ENCODE results near the gene STAM2.
"Not testable (repeated sequence)": the region's sequence is repeated elsewhere in the genome, so short reads cannot be mapped to it uniquely, and the experiment has no call there.

The STAM2 gene

DNA sequence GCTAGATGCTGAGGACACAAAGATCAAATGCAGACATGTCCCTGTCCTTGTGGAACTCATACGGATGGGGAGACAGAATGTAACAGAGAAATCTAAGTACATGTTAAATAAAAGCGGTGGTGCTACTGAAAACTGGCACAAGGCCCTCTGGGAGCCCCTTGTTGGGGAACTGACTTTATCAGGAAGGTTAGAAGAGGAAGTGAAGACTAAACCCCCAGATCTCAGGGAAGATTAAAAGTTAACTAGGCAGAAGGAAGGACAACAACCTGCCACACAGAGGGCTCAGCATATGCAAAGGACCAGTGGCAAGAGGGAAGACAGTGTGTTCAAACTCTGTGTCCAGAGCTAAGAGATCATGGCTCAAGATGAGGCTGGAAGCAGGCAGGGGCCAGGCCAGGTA, 81.5 kb downstream of the STAM2 start:
- H2AFZ ChIP-seq (ENCODE audit: low read length) = no peak overlapping the region
- H4K20me1 ChIP-seq (ENCODE audit: insufficient read depth, low read length) = no peaks in the 10 kb centered on the region
- H3K4me2 ChIP-seq (ENCODE audit: low read depth, low read length) = no peak overlapping the region
- no peaks in the 10 kb centered on the region for H3K4me1 ChIP-seq (ENCODE audit: low read length)
- H3K27ac ChIP-seq (ENCODE audit: low read length) = no peak overlapping the region
- no peak overlapping the region for H3K4me3 ChIP-seq (ENCODE audit: low read length)
- H3K79me2 ChIP-seq (ENCODE audit: low read length) = no peaks in the 10 kb centered on the region
- H3K9ac ChIP-seq (ENCODE audit: low read length) = no peak overlapping the region
- no peak for DNase-seq
- no peaks in the 10 kb centered on the region for H3K36me3 ChIP-seq (replicated peaks; ENCODE audit: insufficient read depth, low read length)
- H3K27me3 ChIP-seq (replicated peaks; ENCODE audit: insufficient read depth, low read length) = no peaks in the 10 kb centered on the region
- TF ChIP-seq EZH2phosphoT487 (IDR thresholded peaks at IDR 0.05; ENCODE audit: low read length) (no peak), EZH2 (optimal IDR thresholded peaks at IDR 0.05; ENCODE audit: low read depth, low read length) (no peak)
- TF ChIP-seq, protein P1, sequence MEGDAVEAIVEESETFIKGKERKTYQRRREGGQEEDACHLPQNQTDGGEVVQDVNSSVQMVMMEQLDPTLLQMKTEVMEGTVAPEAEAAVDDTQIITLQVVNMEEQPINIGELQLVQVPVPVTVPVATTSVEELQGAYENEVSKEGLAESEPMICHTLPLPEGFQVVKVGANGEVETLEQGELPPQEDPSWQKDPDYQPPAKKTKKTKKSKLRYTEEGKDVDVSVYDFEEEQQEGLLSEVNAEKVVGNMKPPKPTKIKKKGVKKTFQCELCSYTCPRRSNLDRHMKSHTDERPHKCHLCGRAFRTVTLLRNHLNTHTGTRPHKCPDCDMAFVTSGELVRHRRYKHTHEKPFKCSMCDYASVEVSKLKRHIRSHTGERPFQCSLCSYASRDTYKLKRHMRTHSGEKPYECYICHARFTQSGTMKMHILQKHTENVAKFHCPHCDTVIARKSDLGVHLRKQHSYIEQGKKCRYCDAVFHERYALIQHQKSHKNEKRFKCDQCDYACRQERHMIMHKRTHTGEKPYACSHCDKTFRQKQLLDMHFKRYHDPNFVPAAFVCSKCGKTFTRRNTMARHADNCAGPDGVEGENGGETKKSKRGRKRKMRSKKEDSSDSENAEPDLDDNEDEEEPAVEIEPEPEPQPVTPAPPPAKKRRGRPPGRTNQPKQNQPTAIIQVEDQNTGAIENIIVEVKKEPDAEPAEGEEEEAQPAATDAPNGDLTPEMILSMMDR (IDR thresholded peaks at IDR 0.05; ENCODE audit: low read length) = no peak
- H3K9me2 ChIP-seq (replicated peaks; ENCODE audit: insufficient read depth, low read length) = no peaks in the 10 kb centered on the region
- H3K9me3 ChIP-seq (replicated peaks; ENCODE audit: insufficient read depth, low read length) = no peaks in the 10 kb centered on the region
- H3F3A ChIP-seq (ENCODE audit: insufficient read depth, low read length) = no peaks in the 10 kb centered on the region

- no peaks in the 10 kb centered on the region for H3K79me2 ChIP-seq (ENCODE audit: low read length)
- no peak overlapping the region for H2AFZ ChIP-seq (ENCODE audit: low read length)
- no peak overlapping the region for H3K4me3 ChIP-seq (ENCODE audit: low read length)
- no peaks in the 10 kb centered on the region for H3K36me3 ChIP-seq (replicated peaks; ENCODE audit: insufficient read depth, low read length)
- H3K9me2 ChIP-seq (replicated peaks; ENCODE audit: insufficient read depth, low read length) = no peaks in the 10 kb centered on the region
- TF ChIP-seq, protein P1 (IDR thresholded peaks at IDR 0.05; ENCODE audit: low read length) = no peak
- TF ChIP-seq EZH2phosphoT487 (IDR thresholded peaks at IDR 0.05; ENCODE audit: low read length) (no peak), EZH2 (optimal IDR thresholded peaks at IDR 0.05; ENCODE audit: low read depth, low read length) (no peak)
- no peak overlapping the region for H3K27ac ChIP-seq (ENCODE audit: low read length)
- H3F3A ChIP-seq (ENCODE audit: insufficient read depth, low read length) = no peaks in the 10 kb centered on the region
- no peak for DNase-seq
- no peak overlapping the region for H3K9ac ChIP-seq (ENCODE audit: low read length)
- no peaks in the 10 kb centered on the region for H4K20me1 ChIP-seq (ENCODE audit: insufficient read depth, low read length)
- H3K4me2 ChIP-seq (ENCODE audit: low read depth, low read length) = no peak overlapping the region
- H3K9me3 ChIP-seq (replicated peaks; ENCODE audit: insufficient read depth, low read length) = no peaks in the 10 kb centered on the region
- H3K27me3 ChIP-seq (replicated peaks; ENCODE audit: insufficient read depth, low read length) = no peaks in the 10 kb centered on the region
- no peaks in the 10 kb centered on the region for H3K4me1 ChIP-seq (ENCODE audit: low read length)
Observed at GRCh38 chr2:152093464-152093863, 82.1 kb downstream of the STAM2 start.

- TF ChIP-seq EZH2phosphoT487 (IDR thresholded peaks at IDR 0.05; ENCODE audit: low read length) (no peak), EZH2 (optimal IDR thresholded peaks at IDR 0.05; ENCODE audit: low read depth, low read length) (no peak)
- TF ChIP-seq, protein P1 (IDR thresholded peaks at IDR 0.05; ENCODE audit: low read length) = no peak
- H3K4me1 ChIP-seq (ENCODE audit: low read length) = no peaks in the 10 kb centered on the region
Observed at GRCh38 chr2:152092095-152092494, 83.5 kb downstream of the STAM2 start.

DNA sequence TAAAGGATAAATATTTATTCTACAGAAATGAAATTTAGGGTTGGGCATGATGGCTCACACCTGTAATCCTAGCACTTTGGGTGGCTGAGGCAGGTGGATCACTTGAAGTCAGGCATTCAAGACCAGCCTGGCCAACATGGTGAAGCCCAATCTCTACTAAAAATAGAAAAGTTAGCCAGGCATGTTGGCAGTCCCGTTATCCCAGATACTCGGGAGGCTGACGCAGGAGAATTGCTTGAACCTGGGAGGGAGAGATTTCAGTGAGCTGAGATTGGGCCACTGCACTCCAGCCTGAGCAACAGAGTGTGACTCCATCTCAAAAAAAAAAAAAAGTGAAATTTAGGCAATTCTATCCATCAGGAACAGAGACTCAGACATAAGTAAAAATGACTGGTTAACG, 84.8 kb downstream of the STAM2 start:
- not testable (repeated sequence) for H3K36me3 ChIP-seq (replicated peaks; ENCODE audit: insufficient read depth, low read length); H3K27ac ChIP-seq (ENCODE audit: low read length); DNase-seq; H3K4me2 ChIP-seq (ENCODE audit: low read depth, low read length); H3K4me1 ChIP-seq (ENCODE audit: low read length); H3K79me2 ChIP-seq (ENCODE audit: low read length); H3K4me3 ChIP-seq (ENCODE audit: low read length); H3K9me2 ChIP-seq (replicated peaks; ENCODE audit: insufficient read depth, low read length); H3K9ac ChIP-seq (ENCODE audit: low read length); H3F3A ChIP-seq (ENCODE audit: insufficient read depth, low read length); H3K27me3 ChIP-seq (replicated peaks; ENCODE audit: insufficient read depth, low read length); H3K9me3 ChIP-seq (replicated peaks; ENCODE audit: insufficient read depth, low read length); H4K20me1 ChIP-seq (ENCODE audit: insufficient read depth, low read length); H2AFZ ChIP-seq (ENCODE audit: low read length)

More at GRCh38 chr2:152092095-152092494, 83.5 kb downstream of the STAM2 start:
- H3K9ac ChIP-seq (ENCODE audit: low read length) = no peak overlapping the region
- no peak for DNase-seq
- no peak overlapping the region for H2AFZ ChIP-seq (ENCODE audit: low read length)
- H3F3A ChIP-seq (ENCODE audit: insufficient read depth, low read length) = no peaks in the 10 kb centered on the region
- no peak overlapping the region for H3K4me2 ChIP-seq (ENCODE audit: low read depth, low read length)
- no peaks in the 10 kb centered on the region for H4K20me1 ChIP-seq (ENCODE audit: insufficient read depth, low read length)
- H3K79me2 ChIP-seq (ENCODE audit: low read length) = no peaks in the 10 kb centered on the region
- H3K36me3 ChIP-seq (replicated peaks; ENCODE audit: insufficient read depth, low read length) = no peaks in the 10 kb centered on the region
- H3K27me3 ChIP-seq (replicated peaks; ENCODE audit: insufficient read depth, low read length) = no peaks in the 10 kb centered on the region
- no peak overlapping the region for H3K27ac ChIP-seq (ENCODE audit: low read length)
- H3K4me3 ChIP-seq (ENCODE audit: low read length) = no peak overlapping the region
- H3K9me3 ChIP-seq (replicated peaks; ENCODE audit: insufficient read depth, low read length) = no peaks in the 10 kb centered on the region
- no peaks in the 10 kb centered on the region for H3K9me2 ChIP-seq (replicated peaks; ENCODE audit: insufficient read depth, low read length)
